Gastrocnemius medialis (tissue), 4 donors: ENCODE results near the gene FFAR2.

Source experiments
- CTCF ChIP-seq, 5 experiments: fragments of 450-650 bp in 3 of 5; fragments of 200-600 bp in 2 of 5; sonication (generic) in 2 of 5; IDR thresholded peaks in 4 of 5; conservative IDR thresholded peaks in 1 of 5; 1 replicate in 4 of 5; 2 replicates in 1 of 5; pipeline ENCODE4 v1.5.1; 2016 to 2019; ENCODE audit warnings: antibody characterized with exemption in 5 of 5, mild to moderate bottlenecking in 3 of 5, moderate library complexity in 3 of 5
- POLR2A ChIP-seq, 2 donors: fragments of 450-650 bp; IDR thresholded peaks; one replicate each; pipeline ENCODE4 v1.6.1; 2017; ENCODE audit warnings: antibody characterized with exemption in 2 of 2, mild to moderate bottlenecking in 2 of 2, moderate library complexity in 2 of 2

GRCh38 chr19:35419046-35419445 is 29.0 kb upstream of the FFAR2 start:
- no peak for TF ChIP-seq CTCF (IDR thresholded peaks at IDR 0.05 in 4 of 5, conservative IDR thresholded peaks at IDR 0.05 in 1 of 5)
- no peak for TF ChIP-seq POLR2A (IDR thresholded peaks at IDR 0.05)
